B cell (primary cell): ENCODE results near the gene ZNF185. TPM values are rescaled to one million over a fixed set of nuclear protein-coding genes. Genes with fewer than 3 reads are reported as not detected.

Experiments
- ATAC-seq: fragments of 200-7000 bp; cut with Tn5 transposase; one replicate; pipeline ENCODE4 v1.10.0; 2021; ENCODE audit warnings: low read depth, mild to moderate bottlenecking, moderate number of reproducible peaks, moderate library complexity
- CTCF ChIA-PET: fragments of 350-600 bp; sonication (Branson Sonifier 250); formaldehyde crosslinking; loops from one replicate; lab custom pipeline; 2021; ENCODE audit warnings: antibody characterized with exemption, inconsistent platforms; lab: Charles Lee
- POLR2A ChIA-PET: fragments of 350-600 bp; sonication (Branson Sonifier 250); formaldehyde crosslinking; loops from one replicate; lab custom pipeline; 2021; ENCODE audit warnings: antibody characterized with exemption; lab: Charles Lee
- DNase-seq: peaks from one replicate; pipeline ENCODE4 v3.0.0; 2013
- H2AFZ ChIP-seq: 2 replicates; pipeline ENCODE4 v1.6.1; 2012; ENCODE audit warnings: mild to moderate bottlenecking, low read depth, low read length; ENCODE audit not compliant: insufficient read depth, poor library complexity, severe bottlenecking
- H3K27ac ChIP-seq, 2 donors: 1 replicate in 1 of 2; 2 replicates in 1 of 2; pipeline ENCODE4 v1.5.1; 2012 to 2013; ENCODE audit warnings: low read length in 2 of 2, mild to moderate bottlenecking in 2 of 2, moderate library complexity in 1 of 2
- H3K27me3 ChIP-seq, 4 experiments: fragments of 200-600 bp in 1 of 4; sonication (generic) in 1 of 4; replicated peaks in 1 of 4; 1 replicate in 2 of 4; 2 replicates in 2 of 4; pipeline versions ENCODE4 v1.6.1 to v1.7.0; 2013 to 2016; ENCODE audit warnings: low read length in 3 of 4, mild to moderate bottlenecking in 2 of 4, mixed read lengths in 1 of 4, moderate library complexity in 1 of 4; ENCODE audit not compliant: insufficient read depth in 4 of 4, control insufficient read depth in 3 of 4; ENCODE audit errors: control extremely low read depth in 1 of 4
- H3K36me3 ChIP-seq, 2 experiments: replicated peaks in 1 of 2; 1 replicate in 1 of 2; 2 replicates in 1 of 2; pipeline versions ENCODE4 v1.6.1 to v1.7.1; 2013; ENCODE audit warnings: low read length in 1 of 2; ENCODE audit not compliant: insufficient read depth in 2 of 2, control insufficient read depth in 1 of 2; ENCODE audit errors: control extremely low read depth in 1 of 2, extremely low read depth in 1 of 2
- H3K4me1 ChIP-seq, 2 donors: fragments of 200-600 bp in 1 of 2; sonication (generic) in 1 of 2; 1 replicate in 1 of 2; 2 replicates in 1 of 2; pipeline versions ENCODE4 v1.5.1 to v1.6.1; 2013 to 2017; ENCODE audit warnings: low read length in 2 of 2; ENCODE audit not compliant: control insufficient read depth in 2 of 2, insufficient read depth in 2 of 2
- H3K4me2 ChIP-seq: replicated peaks from 2 replicates; pipeline ENCODE3; 2012; ENCODE audit warnings: mild to moderate bottlenecking, low read depth, low read length; ENCODE audit not compliant: poor library complexity, severe bottlenecking
- H3K4me3 ChIP-seq, 5 experiments: fragments of 200-600 bp in 1 of 5; sonication (generic) in 1 of 5; 1 replicate in 3 of 5; 2 replicates in 2 of 5; pipeline versions ENCODE4 v1.5.1 to v1.7.0; 2011 to 2016; ENCODE audit warnings: low read length in 4 of 5, mild to moderate bottlenecking in 4 of 5, low read depth in 2 of 5, control low read depth in 1 of 5, moderate library complexity in 1 of 5; ENCODE audit not compliant: insufficient read depth in 1 of 5; ENCODE audit errors: control extremely low read depth in 1 of 5, extremely low read depth in 1 of 5
- H3K79me2 ChIP-seq: fragments of 200-600 bp; sonication (generic); one replicate; pipeline ENCODE4 v1.6.0; 2016; ENCODE audit warnings: low read length; ENCODE audit not compliant: control insufficient read depth, insufficient read depth
- H3K9ac ChIP-seq: fragments of 200-600 bp; sonication (generic); 2 replicates; pipeline ENCODE4 v1.6.1; 2017; ENCODE audit warnings: mild to moderate bottlenecking, low read length, moderate library complexity
- H3K9me3 ChIP-seq, 3 donors: one replicate each; pipeline versions ENCODE4 v1.6.1 to v1.7.1; 2013; ENCODE audit warnings: low read length in 2 of 3; ENCODE audit not compliant: control insufficient read depth in 2 of 3, insufficient read depth in 1 of 3; ENCODE audit errors: control extremely low read depth in 1 of 3
- H4K20me1 ChIP-seq: 2 replicates; pipeline ENCODE4 v1.6.0; 2012; ENCODE audit warnings: mild to moderate bottlenecking, low read length; ENCODE audit not compliant: insufficient read depth, control insufficient read depth, poor library complexity, severe bottlenecking
- H3K27ac Mint-ChIP-seq: one replicate; pipeline ENCODE4 v1.8.0; 2021; ENCODE audit warnings: mixed read lengths
- H3K27me3 Mint-ChIP-seq: one replicate; pipeline ENCODE4 v1.8.0; 2021; ENCODE audit warnings: mixed read lengths
- H3K4me1 Mint-ChIP-seq: one replicate; pipeline ENCODE4 v1.8.0; 2021; ENCODE audit warnings: mixed read lengths
- H3K4me3 Mint-ChIP-seq: one replicate; pipeline ENCODE4 v1.8.0; 2021; ENCODE audit warnings: mixed read lengths
- H3K9me3 Mint-ChIP-seq: one replicate; pipeline ENCODE4 v1.8.0; 2022; ENCODE audit warnings: mixed read lengths; ENCODE audit not compliant: insufficient read depth
- EZH2 ChIP-seq: IDR thresholded peaks from 2 replicates; pipeline ENCODE4 v1.6.1; 2012; ENCODE audit warnings: borderline replicate concordance, low read depth, mild to moderate bottlenecking, moderate library complexity, low read length; ENCODE audit not compliant: insufficient read depth, poor library complexity, severe bottlenecking
- WGBS: methylation state at CpG from one replicate; pipeline ENCODE4 v1.1.5; 2013; ENCODE audit warnings: missing lambda C conversion rate; ENCODE audit not compliant: insufficient coverage; 5-methylcytosine and 5-hydroxymethylcytosine counted together
- intact Hi-C: fragments of 100-400 bp; cut with micrococcal nuclease; formaldehyde crosslinking; loops from one replicate; pipeline ENCODE4 v1.10.0; 2022
- polyA plus RNA-seq: library from polyadenylated mRNA; depleted of rRNA; stranded (reverse); fragments of >200 nt; gene quantifications from 2 replicates; pipeline ENCODE4 v1.2.3, GENCODE V29; 2012
- total RNA-seq, 2 donors: library from RNA; stranded (reverse); fragments of 120-200 nt in 1 of 2; gene quantifications; 1 replicate in 1 of 2; 2 replicates in 1 of 2; pipeline versions ENCODE4 v1.2.3 to v1.2.4, GENCODE V29; 2013 to 2022
- TF ChIP-seq, protein P1 (sequence below): fragments of 200-600 bp; IDR thresholded peaks from one replicate; pipeline ENCODE4 v1.8.0; 2022; ENCODE audit warnings: antibody characterized with exemption, mild to moderate bottlenecking

ZNF185 gene
- total and polyA plus RNA-seq, 2 donors (not counting 1 experiment from before 2014, with no cell fraction given), result 0.89 to 2.3 TPM

DNA sequence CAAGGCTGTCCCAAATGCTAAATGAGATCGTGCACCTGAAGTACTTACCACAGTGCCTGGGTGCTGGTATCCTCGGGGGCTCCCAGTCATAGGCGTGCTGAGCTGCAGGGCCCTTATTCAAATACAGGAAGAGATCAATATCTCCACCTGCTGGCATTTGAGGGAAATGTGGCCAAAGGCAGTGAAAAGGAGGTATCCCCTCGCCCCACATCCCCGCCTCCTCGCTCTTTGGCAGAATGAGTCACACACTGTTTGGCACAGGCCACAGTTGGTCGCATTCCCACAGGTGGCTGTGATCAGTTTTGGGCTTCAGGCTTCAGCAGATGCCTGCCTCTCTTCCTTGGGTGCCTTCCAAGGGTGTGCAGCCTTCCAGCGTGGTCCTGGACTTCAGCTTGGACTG, 28.4 kb downstream of the ZNF185 start:
- Histone ChIP-seq H3K27ac (no peak overlapping the region), H3K4me1 (peaks cover 0 to 4% of the 10 kb centered on the region in 2 donors), H3K79me2 (no peaks in the 10 kb centered on the region), H3K4me2 (no peak overlapping the region), H2AFZ (no peak overlapping the region), H3K4me3 (no peak overlapping the region), H3K27me3 (no peaks in the 10 kb centered on the region), H3K36me3 (no peaks in the 10 kb centered on the region), H3K9me3 (no peaks in the 10 kb centered on the region), H3K9ac (no peak overlapping the region), H4K20me1 (no peaks in the 10 kb centered on the region)
- whole genome bisulfite sequencing, result 6% methylated on average over 3 of the region's 8 CpGs
- no peak overlapping the region for H3K27ac Mint-ChIP-seq
- H3K4me3 Mint-ChIP-seq, result no peak overlapping the region
- peak; percentile 52 for DNase-seq
- POLR2A ChIA-PET, result no interaction called here
- TF ChIP-seq EZH2, result no peak
- TF ChIP-seq, protein P1, sequence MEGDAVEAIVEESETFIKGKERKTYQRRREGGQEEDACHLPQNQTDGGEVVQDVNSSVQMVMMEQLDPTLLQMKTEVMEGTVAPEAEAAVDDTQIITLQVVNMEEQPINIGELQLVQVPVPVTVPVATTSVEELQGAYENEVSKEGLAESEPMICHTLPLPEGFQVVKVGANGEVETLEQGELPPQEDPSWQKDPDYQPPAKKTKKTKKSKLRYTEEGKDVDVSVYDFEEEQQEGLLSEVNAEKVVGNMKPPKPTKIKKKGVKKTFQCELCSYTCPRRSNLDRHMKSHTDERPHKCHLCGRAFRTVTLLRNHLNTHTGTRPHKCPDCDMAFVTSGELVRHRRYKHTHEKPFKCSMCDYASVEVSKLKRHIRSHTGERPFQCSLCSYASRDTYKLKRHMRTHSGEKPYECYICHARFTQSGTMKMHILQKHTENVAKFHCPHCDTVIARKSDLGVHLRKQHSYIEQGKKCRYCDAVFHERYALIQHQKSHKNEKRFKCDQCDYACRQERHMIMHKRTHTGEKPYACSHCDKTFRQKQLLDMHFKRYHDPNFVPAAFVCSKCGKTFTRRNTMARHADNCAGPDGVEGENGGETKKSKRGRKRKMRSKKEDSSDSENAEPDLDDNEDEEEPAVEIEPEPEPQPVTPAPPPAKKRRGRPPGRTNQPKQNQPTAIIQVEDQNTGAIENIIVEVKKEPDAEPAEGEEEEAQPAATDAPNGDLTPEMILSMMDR, result peak; percentile 47
- ATAC-seq, result peak; percentile 65
- intact Hi-C loops, result no loop called here
- CTCF ChIA-PET, result interaction anchor here (0.6 to 1.5 kb wide), 3 partner anchors 11 to 1774 kb away, joined by 3 to 6 read pairs (median 3); no protein-coding TSS in a partner anchor
- no peaks in the 10 kb centered on the region for H3K9me3 Mint-ChIP-seq
- H3K27me3 Mint-ChIP-seq, result no peaks in the 10 kb centered on the region
- H3K4me1 Mint-ChIP-seq, result no peaks in the 10 kb centered on the region

DNA sequence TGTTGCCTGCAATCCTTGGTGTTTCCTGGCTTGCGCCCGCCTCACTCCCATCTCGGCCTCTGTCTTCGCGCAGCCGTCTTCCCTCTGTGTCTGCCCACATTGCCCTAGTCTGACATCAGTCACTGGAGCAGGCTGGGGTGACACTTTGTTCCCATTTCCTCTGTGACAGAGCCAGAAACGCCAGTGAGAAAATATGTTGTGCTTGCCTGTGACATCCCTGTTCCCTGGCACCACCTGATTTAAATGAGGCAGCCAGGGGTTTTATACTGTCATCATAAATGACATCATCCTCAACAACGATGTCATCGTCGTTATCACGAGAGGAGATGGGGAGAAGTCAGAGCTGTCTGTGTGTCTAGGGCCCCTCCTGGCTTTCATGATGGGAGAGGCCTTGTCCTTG, 29.1 kb downstream of the ZNF185 start:
- H3K27ac ChIP-seq, result no peak overlapping the region
- H3K4me3 ChIP-seq, result no peak overlapping the region
- ChIA-PET POLR2A (no interaction called here), CTCF (interaction anchor here (0.6 kb wide), 1 partner anchor 195 kb away, joined by 3 read pairs; no protein-coding TSS in a partner anchor)
- no peak overlapping the region for H3K4me3 Mint-ChIP-seq
- no peak overlapping the region for H3K27ac Mint-ChIP-seq
- ATAC-seq (no peak), DNase-seq (no peak)
- no peaks in the 10 kb centered on the region for H3K27me3 Mint-ChIP-seq
- no peaks in the 10 kb centered on the region for H3K9me3 Mint-ChIP-seq
- no peak for TF ChIP-seq EZH2
- TF ChIP-seq, protein P1, result no peak
- H3K36me3 ChIP-seq, result no peaks in the 10 kb centered on the region
- H4K20me1 ChIP-seq, result no peaks in the 10 kb centered on the region
- no peak overlapping the region for H3K9ac ChIP-seq
- H3K79me2 ChIP-seq, result no peaks in the 10 kb centered on the region
- peaks cover 0 to 4% of the 10 kb centered on the region in 2 donors for H3K4me1 ChIP-seq
- intact Hi-C loops, result no loop called here
- H3K4me2 ChIP-seq, result no peak overlapping the region
- 97% methylated on average over 6 of the region's 11 CpGs for WGBS
- no peaks in the 10 kb centered on the region for H3K9me3 ChIP-seq
- no peak overlapping the region for H2AFZ ChIP-seq
- H3K4me1 Mint-ChIP-seq, result no peaks in the 10 kb centered on the region
- no peaks in the 10 kb centered on the region for H3K27me3 ChIP-seq
